ENCODE measurements around the gene FEM1C.

Gene FEM1C

GRCh38 chr5:115522832-115523403, 21.7 kb downstream of the FEM1C start:
- in situ Hi-C loops (cut with MboI; ENCODE audit: low sequenced_read_pairs): no loop called here

DNA sequence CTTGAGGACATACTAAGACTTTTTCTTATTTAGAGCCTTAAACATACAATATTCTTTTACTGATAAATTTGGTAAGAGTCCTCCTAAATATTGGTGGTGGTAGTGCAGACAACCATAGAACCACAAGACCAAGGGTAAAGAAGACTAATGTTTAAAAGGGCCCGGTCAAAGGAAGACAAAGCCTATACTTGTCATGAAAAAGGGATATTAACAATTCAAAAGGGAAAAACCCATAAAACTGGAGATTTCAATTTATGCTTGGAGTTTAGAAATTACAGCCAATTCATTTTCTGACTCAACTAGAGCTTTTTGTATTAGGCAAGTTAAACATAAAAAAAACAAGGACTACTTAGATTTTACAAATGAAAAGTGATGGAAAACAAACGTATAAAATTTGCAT, 24.4 kb downstream of the FEM1C start:
- in situ Hi-C loops (cut with MboI; ENCODE audit: low sequenced_read_pairs): no loop called here

DNA sequence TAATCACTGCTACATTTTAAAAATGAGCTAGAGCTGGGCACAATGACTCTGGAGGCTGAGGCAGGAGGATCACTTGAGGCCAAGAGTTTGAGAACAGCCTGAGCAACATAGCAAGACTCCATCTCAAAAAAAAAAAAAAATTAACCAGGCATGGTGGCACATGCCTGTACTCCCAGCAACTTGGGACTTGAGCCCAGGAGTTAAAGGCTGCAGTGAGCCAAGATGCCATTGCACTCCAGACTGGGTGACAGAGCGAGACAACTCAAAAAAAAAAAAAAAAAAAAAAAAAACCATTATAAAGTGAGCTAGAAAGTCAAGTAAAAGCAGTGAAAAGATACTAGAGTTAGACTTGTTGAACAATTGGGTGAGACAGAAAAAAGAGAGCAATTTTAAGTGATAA, 28.2 kb downstream of the FEM1C start:
- in situ Hi-C loops (cut with MboI; ENCODE audit: low sequenced_read_pairs): no loop called here

DNA sequence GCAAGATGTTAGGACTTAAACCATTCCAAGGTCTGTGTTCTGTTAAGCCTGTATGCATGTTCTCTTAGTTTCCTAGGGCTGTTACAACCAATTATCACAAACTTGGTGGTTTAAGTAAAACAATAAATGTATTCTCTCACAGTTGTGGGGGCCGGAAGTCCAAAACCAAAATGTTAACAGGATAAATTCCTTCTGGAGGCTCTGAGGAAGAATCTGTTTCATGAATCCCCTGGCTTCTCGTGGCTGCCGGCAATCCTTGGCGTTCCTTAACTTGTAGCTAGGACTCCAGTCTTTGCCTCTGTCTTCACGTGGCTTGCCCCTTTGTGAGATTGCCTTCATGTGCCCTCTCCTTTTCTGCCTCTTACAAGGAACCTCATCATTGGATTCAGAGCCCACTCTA, 30.4 kb downstream of the FEM1C start:
- in situ Hi-C loops (cut with MboI; ENCODE audit: low sequenced_read_pairs): no loop called here

DNA sequence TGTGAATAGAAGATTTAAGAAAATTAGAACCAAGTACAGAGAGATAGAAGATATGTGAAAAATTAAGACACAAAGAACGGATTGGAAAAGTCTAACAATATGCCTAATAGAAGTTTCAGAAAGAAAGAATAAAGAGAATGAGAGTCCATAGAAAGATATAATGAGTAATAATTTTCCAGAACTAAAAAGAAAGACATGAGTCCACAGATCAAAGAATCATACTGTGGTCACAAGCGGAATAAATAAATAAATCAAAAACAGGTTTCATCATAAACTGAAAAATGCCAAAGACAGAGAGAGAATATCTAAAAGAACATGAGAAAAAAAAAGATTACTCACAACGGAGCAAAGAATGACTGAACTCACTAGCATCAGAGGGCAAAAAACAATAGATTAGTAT, 32.9 kb downstream of the FEM1C start:
- in situ Hi-C loops (cut with MboI; ENCODE audit: low sequenced_read_pairs): no loop called here

DNA sequence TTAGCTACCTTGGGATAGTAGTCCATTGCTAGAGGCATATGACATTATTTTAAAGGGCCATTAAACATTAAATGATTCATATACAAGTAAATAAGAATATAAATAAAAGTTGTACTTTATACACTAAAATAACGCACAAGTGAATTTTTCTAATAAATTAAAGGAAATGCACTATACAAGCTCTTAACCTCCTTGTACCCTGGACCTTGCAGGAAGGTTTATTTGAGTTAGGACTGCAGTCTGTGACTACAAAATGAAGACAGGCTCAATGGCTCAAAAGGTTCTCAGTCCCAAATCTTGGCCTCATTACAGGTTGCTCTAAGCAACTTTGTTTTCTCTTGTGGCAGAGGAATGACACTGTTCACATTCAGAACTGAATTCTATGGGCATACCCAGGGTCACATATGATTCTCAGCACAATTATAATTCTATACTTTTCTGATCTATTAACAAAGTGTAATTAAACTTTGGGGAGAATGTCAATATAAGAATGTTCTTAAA, 34.4 kb downstream of the FEM1C start:
- in situ Hi-C loops (cut with MboI; ENCODE audit: low sequenced_read_pairs): no loop called here

DNA sequence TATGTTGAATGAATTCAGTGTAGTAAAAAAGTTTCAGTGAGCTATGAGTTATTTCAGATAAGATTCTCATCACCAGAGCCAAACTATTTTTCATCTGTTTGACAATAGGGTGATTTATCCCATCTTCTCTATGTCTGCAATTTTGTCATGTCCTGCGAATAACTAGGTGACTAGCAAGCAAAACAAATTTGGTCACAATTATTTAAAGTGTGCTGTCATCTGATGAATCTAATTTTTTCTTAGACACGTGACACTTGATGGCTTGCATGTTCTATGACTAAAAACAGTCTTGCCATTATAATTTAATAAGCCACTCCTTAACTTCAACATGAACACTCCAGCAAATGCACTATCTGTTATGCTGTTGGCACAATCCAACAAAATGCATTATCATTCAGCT, 35.0 kb downstream of the FEM1C start:
- in situ Hi-C loops (cut with MboI; ENCODE audit: low sequenced_read_pairs): no loop called here

DNA sequence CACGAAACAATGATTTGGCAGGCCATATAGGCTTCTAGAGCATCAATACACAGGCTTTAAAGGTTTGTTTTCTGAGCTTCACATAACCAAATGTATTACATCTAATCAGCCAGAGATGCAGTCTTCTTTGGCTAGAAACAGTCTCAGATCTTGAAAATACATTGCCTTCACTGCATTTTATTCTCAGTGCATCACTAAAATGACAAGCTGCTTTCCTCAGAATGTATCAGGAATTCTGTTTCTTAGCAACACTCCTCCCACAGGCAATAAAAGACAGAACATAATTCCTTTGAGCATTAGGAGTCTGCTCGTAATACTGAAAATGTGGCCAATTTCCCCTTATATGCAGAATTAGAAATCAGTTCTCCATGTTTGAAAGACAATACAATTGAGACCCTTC, 36.9 kb downstream of the FEM1C start:
- in situ Hi-C loops (cut with MboI; ENCODE audit: low sequenced_read_pairs): no loop called here

- in situ Hi-C loops (cut with MboI; ENCODE audit: low sequenced_read_pairs): no loop called here
Observed at GRCh38 chr5:115503420-115503819, 41.2 kb downstream of the FEM1C start.

- in situ Hi-C loops (cut with MboI; ENCODE audit: low sequenced_read_pairs): no loop called here
Observed at GRCh38 chr5:115501464-115502210, 42.9 kb downstream of the FEM1C start.

GRCh38 chr5:115500225-115500624, 44.4 kb downstream of the FEM1C start:
- in situ Hi-C loops (cut with MboI; ENCODE audit: low sequenced_read_pairs): no loop called here

- in situ Hi-C loops (cut with MboI; ENCODE audit: low sequenced_read_pairs): no loop called here
Observed at GRCh38 chr5:115496936-115497576, 47.5 kb downstream of the FEM1C start.

GRCh38 chr5:115494570-115495289, 49.8 kb downstream of the FEM1C start:
- in situ Hi-C loops (cut with MboI; ENCODE audit: low sequenced_read_pairs): no loop called here

- in situ Hi-C loops (cut with MboI; ENCODE audit: low sequenced_read_pairs): no loop called here
Observed at GRCh38 chr5:115490596-115490995, 54.0 kb downstream of the FEM1C start.

GRCh38 chr5:115489733-115490132, 54.8 kb downstream of the FEM1C start:
- in situ Hi-C loops (cut with MboI; ENCODE audit: low sequenced_read_pairs): no loop called here

DNA sequence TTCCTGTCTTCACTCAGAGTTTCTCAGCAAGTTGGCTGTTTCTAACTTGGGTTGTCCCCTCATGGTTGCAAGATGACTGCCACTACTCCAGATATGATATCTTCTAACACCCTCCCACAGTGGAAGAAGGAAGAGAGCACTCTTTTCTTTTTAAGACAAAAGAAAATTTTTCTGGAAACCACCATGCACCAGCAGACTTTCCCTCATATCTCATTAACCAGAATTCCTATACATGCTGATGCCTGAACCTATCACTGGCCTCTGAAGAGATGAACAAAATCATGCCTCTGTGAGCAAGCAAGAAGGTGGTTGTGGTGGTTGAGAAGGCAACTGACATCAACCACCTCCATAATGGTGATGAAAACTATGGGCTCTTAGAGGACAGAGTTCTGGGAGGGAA, 56.8 kb downstream of the FEM1C start:
- in situ Hi-C loops (cut with MboI; ENCODE audit: low sequenced_read_pairs): no loop called here

DNA sequence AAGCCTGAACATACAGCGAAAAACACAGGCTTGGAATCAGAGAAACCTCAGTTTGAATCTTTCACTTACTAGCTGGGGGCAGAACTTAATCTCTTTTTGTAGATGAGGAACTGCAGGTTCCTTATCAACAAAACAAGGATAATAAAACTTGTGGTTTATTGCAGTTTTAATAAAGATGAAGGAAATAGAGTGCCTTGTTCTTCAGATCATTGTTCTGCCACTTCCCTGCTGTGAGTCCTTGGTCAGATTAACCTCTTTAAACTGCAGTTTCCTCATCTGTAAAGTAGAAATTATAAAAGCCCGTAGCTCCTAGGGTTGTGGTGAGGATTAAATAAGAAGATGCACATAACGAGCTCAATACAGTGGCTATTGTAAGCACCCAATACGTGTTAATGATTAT, 57.4 kb downstream of the FEM1C start:
- in situ Hi-C loops (cut with MboI; ENCODE audit: low sequenced_read_pairs): no loop called here

- in situ Hi-C loops (cut with MboI; ENCODE audit: low sequenced_read_pairs): no loop called here
Observed at GRCh38 chr5:115486728-115487127, 57.8 kb downstream of the FEM1C start.

DNA sequence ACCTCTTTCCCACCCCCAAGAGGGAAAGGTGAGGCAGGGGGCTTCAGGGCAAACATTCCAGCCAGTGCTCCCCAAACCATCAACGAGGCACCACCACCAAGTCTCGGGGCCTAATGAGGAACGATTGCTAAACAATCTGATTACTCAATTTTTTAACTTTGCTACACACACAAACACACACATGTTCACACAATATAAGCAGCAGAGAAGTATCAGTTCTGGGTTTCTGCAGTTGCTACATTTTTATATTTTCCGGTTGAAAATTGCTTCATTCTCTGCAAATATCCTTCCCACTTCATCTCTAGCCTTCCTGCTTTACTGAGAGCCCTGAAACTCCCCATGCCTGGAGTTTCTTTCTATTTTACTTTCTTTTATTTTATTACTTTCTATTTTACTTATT, 60.2 kb downstream of the FEM1C start:
- in situ Hi-C loops (cut with MboI; ENCODE audit: low sequenced_read_pairs): no loop called here

DNA sequence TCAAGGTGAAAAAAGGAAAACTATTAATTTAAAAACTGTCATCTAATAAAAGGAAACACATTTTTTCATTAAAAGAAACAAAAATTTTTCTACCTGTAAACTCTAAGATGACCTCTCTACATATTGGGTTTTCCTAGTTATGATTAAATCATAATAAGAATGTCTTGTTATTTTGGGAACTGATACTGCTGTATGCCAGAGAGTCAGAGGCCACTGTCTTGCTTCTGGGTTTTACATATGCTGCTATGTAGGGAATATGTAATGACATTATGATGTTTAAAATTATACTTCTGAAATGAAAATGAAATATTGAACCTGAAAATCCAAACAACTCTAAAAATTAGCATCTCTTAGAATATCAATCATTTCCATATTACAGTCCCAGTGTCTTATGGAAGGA, 63.7 kb downstream of the FEM1C start:
- in situ Hi-C loops (cut with MboI; ENCODE audit: low sequenced_read_pairs): no loop called here

- in situ Hi-C loops (cut with MboI; ENCODE audit: low sequenced_read_pairs): no loop called here
Observed at GRCh38 chr5:115480271-115480670, 64.3 kb downstream of the FEM1C start.
